Sigmoid colon (tissue), 4 donors: ENCODE results near the gene LPP.

Source experiments
- EP300 ChIP-seq, 4 donors: sonication (generic); formaldehyde crosslinking; IDR thresholded peaks; one replicate each; pipeline ENCODE4 v1.6.1; 2017; ENCODE audit warnings: antibody characterized with exemption in 4 of 4
- POLR2AphosphoS5 ChIP-seq, 4 donors: sonication (generic); formaldehyde crosslinking; IDR thresholded peaks; one replicate each; pipeline ENCODE4 v1.6.1; 2017; ENCODE audit warnings: antibody characterized with exemption in 4 of 4
- TF ChIP-seq, protein P1 (sequence below), 4 experiments: fragments of 450-650 bp in 3 of 4; fragments of 200-600 bp in 1 of 4; IDR thresholded peaks; one replicate each; pipeline ENCODE4 v1.5.1; 2016 to 2019; ENCODE audit warnings: antibody characterized with exemption in 4 of 4, mild to moderate bottlenecking in 3 of 4, moderate library complexity in 2 of 4

DNA sequence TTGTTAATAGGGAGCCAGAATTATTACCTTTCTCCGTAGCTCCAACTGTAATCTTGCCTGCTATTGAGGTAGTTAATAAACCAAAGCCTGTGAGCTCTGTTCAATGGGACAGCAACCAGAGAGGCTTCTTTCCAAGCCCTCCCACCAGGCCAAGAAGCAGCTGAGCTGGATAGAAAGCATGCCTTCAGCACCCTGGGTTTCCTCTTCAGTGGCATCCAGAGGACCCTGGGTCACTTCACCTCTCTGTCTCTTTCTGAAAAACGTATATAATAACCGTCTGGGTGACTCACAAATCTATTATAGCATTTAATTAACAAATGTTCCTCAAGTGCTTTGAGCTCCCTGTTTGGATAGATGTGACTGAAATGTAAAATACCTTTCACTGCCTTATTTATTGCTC is 420.0 kb downstream of the LPP start:
- TF ChIP-seq POLR2AphosphoS5 (IDR thresholded peaks at IDR 0.05): peak in 1 of 4 donors; percentile 8
- TF ChIP-seq, protein P1, sequence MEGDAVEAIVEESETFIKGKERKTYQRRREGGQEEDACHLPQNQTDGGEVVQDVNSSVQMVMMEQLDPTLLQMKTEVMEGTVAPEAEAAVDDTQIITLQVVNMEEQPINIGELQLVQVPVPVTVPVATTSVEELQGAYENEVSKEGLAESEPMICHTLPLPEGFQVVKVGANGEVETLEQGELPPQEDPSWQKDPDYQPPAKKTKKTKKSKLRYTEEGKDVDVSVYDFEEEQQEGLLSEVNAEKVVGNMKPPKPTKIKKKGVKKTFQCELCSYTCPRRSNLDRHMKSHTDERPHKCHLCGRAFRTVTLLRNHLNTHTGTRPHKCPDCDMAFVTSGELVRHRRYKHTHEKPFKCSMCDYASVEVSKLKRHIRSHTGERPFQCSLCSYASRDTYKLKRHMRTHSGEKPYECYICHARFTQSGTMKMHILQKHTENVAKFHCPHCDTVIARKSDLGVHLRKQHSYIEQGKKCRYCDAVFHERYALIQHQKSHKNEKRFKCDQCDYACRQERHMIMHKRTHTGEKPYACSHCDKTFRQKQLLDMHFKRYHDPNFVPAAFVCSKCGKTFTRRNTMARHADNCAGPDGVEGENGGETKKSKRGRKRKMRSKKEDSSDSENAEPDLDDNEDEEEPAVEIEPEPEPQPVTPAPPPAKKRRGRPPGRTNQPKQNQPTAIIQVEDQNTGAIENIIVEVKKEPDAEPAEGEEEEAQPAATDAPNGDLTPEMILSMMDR (IDR thresholded peaks at IDR 0.05): no peak
- TF ChIP-seq EP300 (IDR thresholded peaks at IDR 0.05): no peak
